GM18508 (cell line): Measurements from ENCODE around the gene EFL1.

Experiments
- ATAC-seq: cut with Tn5 transposase; IDR thresholded peaks from one replicate; pipeline ENCODE4 v1.9.1; 2021; ENCODE audit warnings: moderate number of reproducible peaks; ENCODE audit not compliant: insufficient read depth, unreplicated experiment

EFL1 gene

GRCh38 chr15:82129149-82129692, 133.3 kb downstream of the EFL1 start:
- no peak for ATAC-seq

GRCh38 chr15:82128401-82129148, 134.0 kb downstream of the EFL1 start:
- no peak for ATAC-seq

- ATAC-seq, result no peak
Measured at GRCh38 chr15:82127581-82127980, 135.0 kb downstream of the EFL1 start.

GRCh38 chr15:82126346-82126745, 136.2 kb downstream of the EFL1 start:
- no peak for ATAC-seq

- no peak for ATAC-seq
Measured at GRCh38 chr15:82124331-82125263, 137.9 kb downstream of the EFL1 start.

GRCh38 chr15:82122746-82123400, 139.7 kb downstream of the EFL1 start:
- no peak for ATAC-seq

- no peak for ATAC-seq
Measured at GRCh38 chr15:82118040-82118439, 144.5 kb downstream of the EFL1 start.

GRCh38 chr15:82117296-82117695, 145.2 kb downstream of the EFL1 start:
- ATAC-seq, result no peak

- no peak for ATAC-seq
Measured at GRCh38 chr15:82114660-82115059, 147.9 kb downstream of the EFL1 start.

- no peak for ATAC-seq
Measured at GRCh38 chr15:82113106-82113715, 149.3 kb downstream of the EFL1 start.

GRCh38 chr15:82111918-82112317, 150.6 kb downstream of the EFL1 start:
- ATAC-seq, result no peak

GRCh38 chr15:82110144-82110543, 152.4 kb downstream of the EFL1 start:
- ATAC-seq, result no peak

GRCh38 chr15:82108489-82109078, 153.9 kb downstream of the EFL1 start:
- no peak for ATAC-seq

GRCh38 chr15:82106679-82107078, 155.9 kb downstream of the EFL1 start:
- no peak for ATAC-seq

GRCh38 chr15:82105451-82106215, 156.9 kb downstream of the EFL1 start:
- no peak for ATAC-seq

- no peak for ATAC-seq
Measured at GRCh38 chr15:82103468-82103867, 159.1 kb downstream of the EFL1 start.

GRCh38 chr15:82100111-82100929, 162.2 kb downstream of the EFL1 start:
- no peak for ATAC-seq

GRCh38 chr15:82098674-82099073, 163.9 kb downstream of the EFL1 start:
- no peak for ATAC-seq
